Neural cell (in vitro differentiated cells): ENCODE results near the gene PHF21B. TPM values are rescaled to one million over a fixed set of nuclear protein-coding genes. Genes with fewer than 3 reads are reported as not detected.

ENCODE experiments used
- H2AFZ ChIP-seq: fragments of 200-600, 300-800 bp; sonication (generic), shearing (Covaris generic); 2 replicates; pipeline ENCODE4 v1.6.0; 2014; ENCODE audit warnings: low read depth, mild to moderate bottlenecking, antibody characterized with exemption, low read length, moderate library complexity
- H3F3A ChIP-seq: fragments of 200-600 bp; shearing (Covaris generic); 2 replicates; pipeline ENCODE4 v1.6.1; 2016; ENCODE audit warnings: mild to moderate bottlenecking, moderate library complexity, mixed read lengths, antibody characterized with exemption, low read length; ENCODE audit not compliant: insufficient read depth, poor library complexity, severe bottlenecking
- H3K27ac ChIP-seq: fragments of 200-600, 300-800 bp; sonication (generic), shearing (Covaris generic); 2 replicates; pipeline ENCODE4 v1.5.1; 2014; ENCODE audit warnings: mild to moderate bottlenecking, low read length, moderate library complexity
- H3K27me3 ChIP-seq: fragments of 300-800, 200-600 bp; sonication (generic), shearing (Covaris generic); 2 replicates; pipeline ENCODE4 v1.6.0; 2014; ENCODE audit warnings: mild to moderate bottlenecking, low read depth, low read length, moderate library complexity; ENCODE audit not compliant: insufficient read depth
- H3K36me3 ChIP-seq: fragments of 300-800, 200-600 bp; sonication (generic), shearing (Covaris generic); 2 replicates; pipeline ENCODE4 v1.5.1; 2014; ENCODE audit warnings: mild to moderate bottlenecking, antibody characterized with exemption, low read length, moderate library complexity; ENCODE audit not compliant: insufficient read depth
- H3K4me2 ChIP-seq: fragments of 300-800, 200-600 bp; sonication (generic), shearing (Covaris generic); 2 replicates; pipeline ENCODE4 v1.6.0; 2014; ENCODE audit warnings: mild to moderate bottlenecking, low read length
- H3K4me3 ChIP-seq: fragments of 300-800, 200-600 bp; sonication (generic), shearing (Covaris generic); 2 replicates; pipeline ENCODE4 v1.5.1; 2014; ENCODE audit warnings: mild to moderate bottlenecking, low read length, moderate library complexity
- H3K79me2 ChIP-seq: fragments of 200-600 bp; shearing (Covaris generic); replicated peaks from 2 replicates; pipeline ENCODE4 v1.6.0; 2014; ENCODE audit warnings: mild to moderate bottlenecking, low read length, moderate library complexity; ENCODE audit not compliant: insufficient read depth
- H3K9ac ChIP-seq: fragments of 300-800, 200-600 bp; sonication (generic), shearing (Covaris generic); 2 replicates; pipeline ENCODE4 v1.6.1; 2016; ENCODE audit warnings: mild to moderate bottlenecking, low read length, mixed read lengths
- H3K9me2 ChIP-seq: fragments of 200-600 bp; shearing (Covaris generic); 2 replicates; pipeline ENCODE4 v1.6.1; 2016; ENCODE audit warnings: mild to moderate bottlenecking, low read length, mixed read lengths; ENCODE audit not compliant: insufficient read depth
- H3K9me3 ChIP-seq: fragments of 200-600, 300-800 bp; sonication (generic), shearing (Covaris generic); 2 replicates; pipeline ENCODE4 v1.6.1; 2016; ENCODE audit warnings: mild to moderate bottlenecking, mixed run types, low read length, moderate library complexity, mixed read lengths
- H4K20me1 ChIP-seq: fragments of 200-600 bp; shearing (Covaris generic); 2 replicates; pipeline ENCODE4 v1.6.1; 2016; ENCODE audit warnings: mild to moderate bottlenecking, mixed run types; ENCODE audit not compliant: insufficient read depth
- CTCF ChIP-seq: fragments of 450-650 bp; IDR thresholded peaks from 2 replicates; pipeline ENCODE4 v1.5.1; 2014; ENCODE audit warnings: antibody characterized with exemption, mild to moderate bottlenecking, moderate library complexity; ENCODE audit not compliant: poor library complexity, severe bottlenecking
- EP300 ChIP-seq: fragments of 450-650 bp; conservative IDR thresholded peaks from 2 replicates; pipeline ENCODE4 v1.6.1; 2014; ENCODE audit warnings: antibody characterized with exemption, mild to moderate bottlenecking, moderate library complexity; ENCODE audit not compliant: poor library complexity, severe bottlenecking
- EZH2 ChIP-seq: fragments of 200-600, 300-800 bp; shearing (Covaris generic), sonication (generic); IDR thresholded peaks from 2 replicates; pipeline ENCODE4 v1.6.1; 2014; ENCODE audit warnings: antibody characterized with exemption, low read length, borderline replicate concordance, mild to moderate bottlenecking; ENCODE audit not compliant: insufficient read depth, poor library complexity, severe bottlenecking
- MXI1 ChIP-seq: fragments of 450-650 bp; conservative IDR thresholded peaks from 2 replicates; pipeline ENCODE4 v1.6.1; 2014; ENCODE audit warnings: antibody characterized with exemption, mild to moderate bottlenecking; ENCODE audit not compliant: poor library complexity, severe bottlenecking
- POLR2AphosphoS5 ChIP-seq: IDR thresholded peaks from 2 replicates; pipeline ENCODE4 v1.6.1; 2012
- RAD21 ChIP-seq: fragments of 450-650 bp; conservative IDR thresholded peaks from 2 replicates; pipeline ENCODE4 v1.6.1; 2014; ENCODE audit warnings: antibody characterized with exemption, mild to moderate bottlenecking, moderate library complexity
- REST ChIP-seq: IDR thresholded peaks from 2 replicates; pipeline ENCODE4 v1.6.1; 2012; ENCODE audit warnings: borderline replicate concordance
- SMC3 ChIP-seq: fragments of 450-650 bp; conservative IDR thresholded peaks from 2 replicates; pipeline ENCODE4 v1.6.1; 2014; ENCODE audit warnings: antibody characterized with exemption, mild to moderate bottlenecking, moderate library complexity; ENCODE audit not compliant: poor library complexity
- TAF1 ChIP-seq: IDR thresholded peaks from 2 replicates; pipeline ENCODE4 v1.6.1; 2012; ENCODE audit warnings: low read depth
- polyA plus RNA-seq: library from polyadenylated mRNA; depleted of rRNA; stranded (reverse); fragments of >200 nt; gene quantifications from 2 replicates; pipeline ENCODE4 v1.2.3, GENCODE V29; 2014

The PHF21B gene
- polyA plus RNA-seq, 1 donor from 2014 or later = 49.5 TPM

DNA sequence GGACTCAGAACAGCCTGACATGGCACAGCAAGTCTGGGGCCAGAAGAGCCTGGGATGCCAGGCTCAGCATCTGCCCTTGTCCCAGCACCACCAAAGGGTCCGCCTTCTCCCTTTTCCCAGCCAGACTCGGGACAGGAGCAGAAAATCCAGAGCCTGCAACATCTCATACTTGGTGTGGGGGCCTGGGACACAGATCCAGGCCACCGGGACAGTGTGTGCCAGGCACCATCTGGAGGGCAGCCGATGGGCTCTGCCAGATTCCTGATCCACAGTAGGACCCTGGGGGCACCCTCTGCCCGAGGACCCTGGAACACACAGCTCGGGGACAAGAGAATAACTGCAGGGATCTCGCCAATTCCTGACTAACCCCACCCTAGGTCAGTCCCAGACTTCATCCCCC, 67.7 kb downstream of the PHF21B start:
- TF ChIP-seq CTCF = no peak
- Histone ChIP-seq H2AFZ (no peak overlapping the region), H4K20me1 (no peaks in the 10 kb centered on the region), H3K9me2 (no peaks in the 10 kb centered on the region), H3K4me2 (no peak overlapping the region), H3K27ac (no peak overlapping the region), H3K9me3 (no peaks in the 10 kb centered on the region), H3K79me2 (peaks cover 30% of the 10 kb centered on the region), H3K4me3 (no peak overlapping the region), H3K9ac (no peak overlapping the region), H3F3A (no peaks in the 10 kb centered on the region), H3K36me3 (no peaks in the 10 kb centered on the region), H3K27me3 (no peaks in the 10 kb centered on the region)

GRCh38 chr22:44941207-44941606, 68.6 kb downstream of the PHF21B start:
- peaks cover 35% of the 10 kb centered on the region for H3K79me2 ChIP-seq
- no peak overlapping the region for H3K4me3 ChIP-seq
- TF ChIP-seq EP300 (no peak), REST (no peak), CTCF (no peak), RAD21 (no peak), POLR2AphosphoS5 (no peak), EZH2 (no peak), TAF1 (no peak), MXI1 (no peak), SMC3 (no peak)
- no peak overlapping the region for H2AFZ ChIP-seq
- H3K9me3 ChIP-seq = no peaks in the 10 kb centered on the region
- H3K27me3 ChIP-seq = no peaks in the 10 kb centered on the region
- no peaks in the 10 kb centered on the region for H4K20me1 ChIP-seq
- H3K27ac ChIP-seq = no peak overlapping the region
- H3K9me2 ChIP-seq = no peaks in the 10 kb centered on the region
- no peak overlapping the region for H3K4me2 ChIP-seq
- no peak overlapping the region for H3K9ac ChIP-seq
- no peaks in the 10 kb centered on the region for H3F3A ChIP-seq
- H3K36me3 ChIP-seq = no peaks in the 10 kb centered on the region
